K562 (cell line): ENCODE data around the gene NMNAT3. TPM values are rescaled to one million over a fixed set of nuclear protein-coding genes. Genes with fewer than 3 reads are reported as not detected.
"Not testable (repeated sequence)": the region's sequence is repeated elsewhere in the genome, so short reads cannot be mapped to it uniquely, and the experiment has no call there.

Source experiments
- ATAC-seq: fragments of 200-7000 bp; cut with Tn5 transposase; 3 replicates; pipeline ENCODE4 v1.9.1; 2020; ENCODE audit warnings: moderate library complexity
- BruUV-seq: library from RNA; stranded (reverse); fragments of 400-500 nt; replicated peaks from 2 replicates; lab custom pipeline; 2021; lab: Mats Ljungman, UMichigan
- CTCF ChIA-PET: fragments of 300-600 bp; formaldehyde crosslinking; extraction: SDS; loops from one replicate; lab custom pipeline; 2021; ENCODE audit warnings: low intra/inter-chr PET ratio; lab: Yijun Ruan, JAX
- POLR2A ChIA-PET: fragments of 300-600, 350-650 bp; sonication (Branson Sonifier 250); formaldehyde crosslinking; extraction: SDS; loops from one replicate; lab custom pipeline; 2021; ENCODE audit warnings: antibody characterized with exemption, inconsistent platforms; lab: Yijun Ruan, JAX
- DNase-seq, 4 experiments: peaks; one replicate each; pipeline versions ENCODE4 v3.0.0 to v3.0.0-alpha.2; 2011 to 2018; ENCODE audit warnings: low spot score in 3 of 4, mixed read lengths in 3 of 4; ENCODE audit errors: extremely low read depth in 1 of 4
- FAIRE-seq: peaks from 2 replicates; lab custom pipeline; 2011; peaks lifted over from hg19 to GRCh38; lab: Jason Lieb, UNC
- H2AFZ ChIP-seq: 2 replicates; pipeline ENCODE4 v1.6.0; 2011; ENCODE audit warnings: low read depth, low read length, control low read depth, inconsistent platforms
- H3K27ac ChIP-seq: fragments of 200-600 bp; 3 replicates; pipeline ENCODE4 v1.8.0; 2011; ENCODE audit warnings: low read depth, mild to moderate bottlenecking, control low read depth, inconsistent platforms, low read length, moderate library complexity, mixed read lengths; ENCODE audit errors: extremely low read depth
- H3K27me3 ChIP-seq, 2 experiments: fragments of 300-600 bp in 1 of 2; 2 replicates in 1 of 2; 3 replicates in 1 of 2; pipeline versions ENCODE4 v1.6.0 to v1.8.0; 2011; ENCODE audit warnings: inconsistent platforms in 2 of 2, low read length in 2 of 2, mild to moderate bottlenecking in 1 of 2, mixed read lengths in 1 of 2, moderate library complexity in 1 of 2; ENCODE audit not compliant: control insufficient read depth in 2 of 2, insufficient read depth in 2 of 2
- H3K36me3 ChIP-seq: fragments of 300-600 bp; 3 replicates; pipeline ENCODE4 v1.8.0; 2011; ENCODE audit warnings: mild to moderate bottlenecking, low read length, inconsistent platforms; ENCODE audit not compliant: control insufficient read depth, insufficient read depth
- H3K4me1 ChIP-seq, 2 experiments: fragments of 200-600 bp in 1 of 2; replicated peaks in 1 of 2; 2 replicates in 1 of 2; 3 replicates in 1 of 2; pipeline versions ENCODE4 v1.5.1 to v1.8.0; 2011; ENCODE audit warnings: inconsistent platforms in 2 of 2, low read length in 2 of 2, mild to moderate bottlenecking in 1 of 2, mixed read lengths in 1 of 2, moderate library complexity in 1 of 2; ENCODE audit not compliant: control insufficient read depth in 2 of 2, insufficient read depth in 2 of 2
- H3K4me2 ChIP-seq: 2 replicates; pipeline ENCODE4 v1.6.1; 2011; ENCODE audit warnings: low read length, control low read depth, inconsistent platforms, mixed read lengths; ENCODE audit not compliant: insufficient read depth
- H3K4me3 ChIP-seq: fragments of 200-600 bp; sonication (generic), shearing (Covaris generic); 2 replicates; pipeline ENCODE4 v1.5.1; 2016; ENCODE audit warnings: control low read depth, inconsistent platforms
- H3K79me2 ChIP-seq: fragments of 200-600 bp; 3 replicates; pipeline ENCODE4 v1.8.0; 2011; ENCODE audit warnings: low read length, inconsistent platforms; ENCODE audit not compliant: control insufficient read depth, insufficient read depth
- H3K9ac ChIP-seq, 2 experiments: 2 replicates each; pipeline versions ENCODE4 v1.6.0 to v1.6.1; 2011; ENCODE audit warnings: low read depth in 2 of 2, low read length in 2 of 2, control low read depth in 1 of 2, inconsistent platforms in 1 of 2, mild to moderate bottlenecking in 1 of 2, mixed read lengths in 1 of 2; ENCODE audit not compliant: insufficient read depth in 1 of 2
- H3K9me1 ChIP-seq: one replicate; pipeline ENCODE4 v1.6.0; 2011; ENCODE audit warnings: inconsistent platforms, mild to moderate bottlenecking, low read length, moderate library complexity; ENCODE audit not compliant: control insufficient read depth, insufficient read depth
- H3K9me3 ChIP-seq: replicated peaks from 2 replicates; pipeline ENCODE4 v1.5.1; 2011; ENCODE audit warnings: low read depth, low read length, inconsistent platforms; ENCODE audit not compliant: control insufficient read depth, insufficient read depth
- H4K20me1 ChIP-seq: replicated peaks from 2 replicates; pipeline ENCODE4 v1.6.1; 2011; ENCODE audit warnings: low read length, inconsistent platforms, mixed read lengths; ENCODE audit not compliant: control insufficient read depth, insufficient read depth
- CHD1 ChIP-seq: fragments of 200-600 bp; sonication (generic); IDR thresholded peaks from one replicate; pipeline ENCODE4 v1.6.1; 2012; ENCODE audit warnings: mild to moderate bottlenecking, moderate library complexity, low read length, inconsistent platforms
- FUS ChIP-seq: fragments of 200-400 bp; formaldehyde crosslinking; optimal IDR thresholded peaks from 2 replicates; pipeline ENCODE3; 2017; ENCODE audit warnings: low read depth, low read length
- HDAC2 ChIP-seq: fragments of 450-650 bp; IDR thresholded peaks from 2 replicates; pipeline ENCODE4 v1.6.1; 2016; ENCODE audit warnings: mild to moderate bottlenecking
- MAFG ChIP-seq: fragments of 450-650 bp; conservative IDR thresholded peaks from 2 replicates; pipeline ENCODE4 v1.6.1; 2016; ENCODE audit warnings: missing genetic modification characterization, missing compliant biosample characterization
- MXI1 ChIP-seq: IDR thresholded peaks from 2 replicates; pipeline ENCODE4 v1.6.1; 2011; ENCODE audit warnings: low read depth, mild to moderate bottlenecking, improper control_type of control experiment, low read length
- NCOA6 ChIP-seq: fragments of 450-650 bp; IDR thresholded peaks from 2 replicates; pipeline ENCODE4 v1.6.1; 2017; ENCODE audit warnings: mild to moderate bottlenecking
- NRF1 ChIP-seq, 2 experiments: fragments of 450-650 bp; IDR thresholded peaks in 1 of 2; conservative IDR thresholded peaks in 1 of 2; 2 replicates each; pipeline ENCODE4 v1.6.1; 2014; ENCODE audit warnings: mild to moderate bottlenecking in 2 of 2
- SMC3 ChIP-seq: conservative IDR thresholded peaks from 2 replicates; pipeline ENCODE4 v1.6.1; 2011; ENCODE audit warnings: low read depth, low read length, improper control_type of control experiment; ENCODE audit not compliant: insufficient read depth
- ZNF174 ChIP-seq: fragments of 250-450 bp; sonication (Bioruptor Pico); IDR thresholded peaks from 2 replicates; pipeline ENCODE4 v1.4.0; 2020; ENCODE audit warnings: mild to moderate bottlenecking
- ZNF197 ChIP-seq: fragments of 200-800 bp; sonication (Bioruptor generic); IDR thresholded peaks from 2 replicates; pipeline ENCODE4 v1.6.1; 2016; ENCODE audit warnings: low read depth, missing genetic modification characterization, missing compliant biosample characterization
- ZNF551 ChIP-seq: fragments of 250-450 bp; sonication (Bioruptor Pico); IDR thresholded peaks from 2 replicates; pipeline ENCODE4 v1.5.0; 2021; ENCODE audit warnings: mild to moderate bottlenecking, moderate library complexity
- WGBS: fragments of 100-300 bp; shearing (Covaris generic); methylation state at CpG from one replicate; pipeline ENCODE4 v1.1.6; 2016; ENCODE audit warnings: low coverage, mixed read lengths; ENCODE audit not compliant: insufficient coverage; ENCODE audit errors: missing lambda C conversion rate; 5-methylcytosine and 5-hydroxymethylcytosine counted together
- in situ Hi-C: fragments of 300-500 bp; cut with MboI; formaldehyde crosslinking; loops from 4 replicates; pipeline ENCODE4 v1.15.0; 2018; ENCODE audit warnings: inconsistent platforms, mixed read lengths
- intact Hi-C: fragments of 100-400 bp; cut with micrococcal nuclease; formaldehyde crosslinking; loops from 2 replicates; pipeline ENCODE4 v1.14.2; 2022
- polyA plus RNA-seq, 8 experiments: library from polyadenylated mRNA; depleted of rRNA in 4 of 8; stranded (reverse) in 5 of 8; unstranded in 3 of 8; fragments of >200 nt; fragmentation: Nextera tagmentation in 2 of 8; fragmentation: Illumina TruSeq in 1 of 8; extraction: Ambion mirVana in 2 of 8; extraction: Trizol in 1 of 8; gene quantifications; 2 replicates each; pipeline versions ENCODE4 v1.2.1 to v1.2.3, GENCODE V29; 2011 to 2014; ENCODE audit warnings: inconsistent platforms in 1 of 8, missing spikeins in 1 of 8
- total RNA-seq, 7 experiments: library from RNA; depleted of rRNA in 6 of 7; stranded (reverse); fragments of >200 nt in 6 of 7; fragmentation: Illumina TruSeq in 2 of 7; extraction: Trizol in 2 of 7; gene quantifications; 2 replicates each; pipeline versions ENCODE4 v1.2.1 to v1.2.3, GENCODE V29; 2011 to 2021; ENCODE audit warnings: low replicate concordance in 1 of 7
- TF ChIP-seq, protein P1 (sequence below), 3 experiments: fragments of 200-800 bp in 1 of 3; sonication (Bioruptor generic) in 1 of 3; sonication (generic) in 1 of 3; formaldehyde crosslinking in 1 of 3; IDR thresholded peaks; 2 replicates each; pipeline versions ENCODE4 v1.6.1 to v1.8.0; 2016 to 2022; ENCODE audit warnings: mild to moderate bottlenecking in 2 of 3, missing compliant biosample characterization in 2 of 3, missing genetic modification characterization in 2 of 3, missing genetic modification reagents in 1 of 3
- TF ChIP-seq, protein P2 (sequence below): sonication (generic); formaldehyde crosslinking; IDR thresholded peaks from 2 replicates; pipeline ENCODE4 v1.8.0; 2022; ENCODE audit warnings: mild to moderate bottlenecking, missing genetic modification reagents

The NMNAT3 gene
- total and polyA plus RNA-seq, 9 of the 15 experiments (the other 6 are each of a cell fraction or from before 2014, with no cell fraction given): 2.3 to 12.5 (median 6.6) TPM

- H3K4me2 ChIP-seq: no peak overlapping the region
- ATAC-seq: no peak
- no peaks in the 10 kb centered on the region for H3K36me3 ChIP-seq
- H3K27ac ChIP-seq: no peak overlapping the region
- intact Hi-C loops: no loop called here
- no peak overlapping the region for H2AFZ ChIP-seq
- H3K27me3 ChIP-seq: no peaks in the 10 kb centered on the region
- no peaks in the 10 kb centered on the region for H3K9me1 ChIP-seq
- H3K79me2 ChIP-seq: no peaks in the 10 kb centered on the region
- TF ChIP-seq ZNF551 (CRISPR knock-in tag) (no peak), ZNF174 (CRISPR knock-in tag) (no peak), MAFG (tag) (no peak), HDAC2 (no peak), MXI1 (no peak), SMC3 (no peak), FUS (no peak), CHD1 (no peak), NCOA6 (no peak), NRF1 (conservative IDR thresholded peaks at IDR 0.05 in 1 of 2, IDR thresholded peaks at IDR 0.05 in 1 of 2) (no peak), ZNF197 (CRISPR knock-in tag) (no peak)
- TF ChIP-seq, protein P1, sequence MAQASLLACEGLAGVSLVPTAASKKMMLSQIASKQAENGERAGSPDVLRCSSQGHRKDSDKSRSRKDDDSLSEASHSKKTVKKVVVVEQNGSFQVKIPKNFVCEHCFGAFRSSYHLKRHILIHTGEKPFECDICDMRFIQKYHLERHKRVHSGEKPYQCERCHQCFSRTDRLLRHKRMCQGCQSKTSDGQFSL (CRISPR knock-in tag; IDR thresholded peaks at IDR 0.05): no peak
- TF ChIP-seq, protein P1 (tag; IDR thresholded peaks at IDR 0.05): no peak
- TF ChIP-seq, protein P2, sequence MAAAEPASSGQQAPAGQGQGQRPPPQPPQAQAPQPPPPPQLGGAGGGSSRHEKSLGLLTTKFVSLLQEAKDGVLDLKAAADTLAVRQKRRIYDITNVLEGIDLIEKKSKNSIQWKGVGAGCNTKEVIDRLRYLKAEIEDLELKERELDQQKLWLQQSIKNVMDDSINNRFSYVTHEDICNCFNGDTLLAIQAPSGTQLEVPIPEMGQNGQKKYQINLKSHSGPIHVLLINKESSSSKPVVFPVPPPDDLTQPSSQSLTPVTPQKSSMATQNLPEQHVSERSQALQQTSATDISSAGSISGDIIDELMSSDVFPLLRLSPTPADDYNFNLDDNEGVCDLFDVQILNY (CRISPR knock-in tag): no peak
- TF ChIP-seq, all 486 proteins: peak for 0
- 0% methylated on average over 1 of the region's 1 CpG for WGBS
- in situ Hi-C loops: no loop called here
- Histone ChIP-seq H3K9ac (no peak overlapping the region), H3K4me3 (no peak overlapping the region), H3K9me3 (no peaks in the 10 kb centered on the region), H3K4me1 (no peaks in the 10 kb centered on the region), H4K20me1 (no peaks in the 10 kb centered on the region)
- ChIA-PET POLR2A (no interaction called here), CTCF (no interaction called here)
- FAIRE-seq (no peak), DNase-seq (no peak)
- no TSS peak for BruUV-seq
Observed at GRCh38 chr3:139597947-139598346, 79.8 kb downstream of the NMNAT3 start.

DNA sequence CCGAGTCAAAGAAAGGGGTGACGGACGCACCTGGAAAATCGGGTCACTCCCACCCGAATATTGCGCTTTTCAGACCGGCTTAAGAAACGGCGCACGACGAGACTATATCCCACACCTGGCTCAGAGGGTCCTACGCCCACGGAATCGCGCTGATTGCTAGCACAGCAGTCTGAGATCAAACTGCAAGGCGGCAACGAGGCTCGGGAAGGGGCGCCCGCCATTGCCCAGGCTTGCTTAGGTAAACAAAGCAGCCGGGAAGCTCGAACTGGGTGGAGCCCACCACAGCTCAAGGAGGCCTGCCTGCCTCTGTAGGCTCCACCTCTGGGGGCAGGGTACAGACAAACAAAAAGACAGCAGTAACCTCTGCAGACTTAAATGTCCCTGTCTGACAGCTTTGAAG is 86.6 kb downstream of the NMNAT3 start:
- in situ Hi-C loops, CTCF ChIA-PET, H3K79me2 ChIP-seq, intact Hi-C loops, H2AFZ ChIP-seq, H3K4me2 ChIP-seq, FAIRE-seq, H3K27me3 ChIP-seq, H3K9me1 ChIP-seq, ATAC-seq, H3K9me3 ChIP-seq, H4K20me1 ChIP-seq, H3K9ac ChIP-seq, DNase-seq, H3K27ac ChIP-seq, H3K36me3 ChIP-seq, H3K4me1 ChIP-seq, BruUV-seq, H3K4me3 ChIP-seq: not testable (repeated sequence)
- 5% methylated on average over 12 of the region's 22 CpGs for WGBS
- POLR2A ChIA-PET: interaction anchor here (0.7 kb wide), 1 partner anchor 11 kb away, joined by 3 read pairs; no protein-coding TSS in a partner anchor
